ENCODE data around the gene MARK4. TPM values are rescaled to one million over a fixed set of nuclear protein-coding genes. Genes with fewer than 3 reads are reported as not detected.

The MARK4 gene
- total RNA-seq, 4 donors from 2014 or later = 6.4 to 19.6 (median 14.9) TPM

- 53 to 63% methylated on average over 10 to 11 of the region's 11 CpGs for WGBS, 2 donors
- no peak overlapping the region for H3K4me3 ChIP-seq
- TF ChIP-seq POLR2A (IDR thresholded peaks at IDR 0.05) = no peak
- TF ChIP-seq CTCF (IDR thresholded peaks at IDR 0.05) = no peak
- no peak overlapping the region for H3K27ac ChIP-seq
- H3K36me3 ChIP-seq = no peaks in the 10 kb centered on the region
- intact Hi-C loops (cut with DNase I) = no loop called here
- peaks cover 0 to 39% (median 0%) of the 10 kb centered on the region in 4 donors for H3K27me3 ChIP-seq
- no peak for DNase-seq
- H3K4me1 ChIP-seq = peaks cover 0 to 25% (median 10%) of the 10 kb centered on the region in 3 donors
- H3K9me3 ChIP-seq = no peaks in the 10 kb centered on the region
These were observed 85.7 kb downstream of the MARK4 start for GRCh38 chr19:45336696-45337251.

GRCh38 chr19:45339629-45340028 lies 88.6 kb downstream of the MARK4 start:
- Histone ChIP-seq H3K27me3 (peaks cover 0 to 49% (median 0%) of the 10 kb centered on the region in 4 donors), H3K4me3 (no peak overlapping the region), H3K4me1 (peaks cover 2 to 36% (median 10%) of the 10 kb centered on the region in 3 donors), H3K36me3 (no peaks in the 10 kb centered on the region), H3K9me3 (no peaks in the 10 kb centered on the region), H3K27ac (no peak overlapping the region)
- 72 to 76% methylated on average over 6 of the region's 6 CpGs for WGBS, 2 donors
- intact Hi-C loops (cut with DNase I) = no loop called here
- DNase-seq = no peak
- TF ChIP-seq CTCF (IDR thresholded peaks at IDR 0.05) = no peak
- TF ChIP-seq POLR2A (IDR thresholded peaks at IDR 0.05) = no peak

DNA sequence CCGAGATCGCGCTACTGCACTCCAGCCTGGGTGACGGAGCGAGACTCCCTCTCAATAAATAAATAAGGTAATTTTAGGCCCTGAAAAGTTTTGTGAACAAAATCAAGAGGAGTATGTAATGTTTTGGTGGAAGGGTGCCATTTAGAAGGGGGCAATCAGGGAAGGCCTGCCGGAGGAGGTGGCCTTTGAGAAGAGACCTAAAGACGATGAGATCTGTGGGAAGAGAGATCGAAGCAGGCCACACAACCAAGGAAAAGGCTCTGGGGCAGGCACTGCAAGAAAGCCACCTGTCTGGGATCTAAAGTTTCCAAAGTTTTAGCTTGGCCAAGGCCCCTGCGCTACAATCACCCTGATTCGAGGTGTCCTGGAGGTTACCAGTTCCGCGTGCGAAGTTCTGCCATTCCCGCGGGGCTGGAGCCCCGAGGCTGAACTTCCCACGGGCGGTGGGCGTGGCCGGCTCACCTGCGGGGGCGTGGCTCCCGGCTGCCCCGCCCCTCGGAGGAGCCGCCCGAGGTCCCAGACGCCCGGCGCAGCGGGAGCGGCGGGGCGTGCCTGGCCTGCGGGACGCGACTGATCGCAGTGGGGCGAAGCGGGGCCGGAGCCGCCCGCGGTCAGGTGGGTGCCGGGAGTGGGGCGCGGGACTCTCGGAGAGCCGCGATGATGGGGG lies 89.3 kb downstream of the MARK4 start, which contains the start of gene KLC3:
Gene KLC3, plus strand, starts transcription at position 519 of the 667 bp plus-strand sequence. CDS start 4,792 bp downstream, outside the sequence.
- H3K27me3 ChIP-seq = peaks cover 0 to 56% (median 0%) of the 10 kb centered on the region in 4 donors
- intact Hi-C loops (cut with DNase I) = no loop called here

GRCh38 chr19:45340899-45341453 lies 89.9 kb downstream of the MARK4 start:
- peak overlapping the region in 3 of 4 donors; percentile 74 to 84 (median 75) for H3K27ac ChIP-seq
- H3K4me1 ChIP-seq = peaks cover 6 to 47% (median 10%) of the 10 kb centered on the region in 3 donors
- DNase-seq = no peak
- peaks cover 0 to 62% (median 0%) of the 10 kb centered on the region in 4 donors for H3K27me3 ChIP-seq
- no peaks in the 10 kb centered on the region for H3K36me3 ChIP-seq
- WGBS, 2 donors = 12 to 42% methylated on average over 5 to 13 of the region's 25 CpGs
- intact Hi-C loops (cut with DNase I) = no loop called here
- TF ChIP-seq CTCF (IDR thresholded peaks at IDR 0.05) (no peak), POLR2A (IDR thresholded peaks at IDR 0.05) (no peak)
- H3K4me3 ChIP-seq = peak overlapping the region; percentile 45 to 64 (median 57)
- no peaks in the 10 kb centered on the region for H3K9me3 ChIP-seq

More for the DNA sequence above, 89.3 kb downstream of the MARK4 start, which contains the start of gene KLC3:
- Histone ChIP-seq H3K4me1 (peaks cover 6 to 43% (median 10%) of the 10 kb centered on the region in 3 donors), H3K27ac (peak within 1 kb of the TSS in 3 of 4 donors; percentile 74 to 84 (median 75)), H3K9me3 (no peaks in the 10 kb centered on the region), H3K36me3 (no peaks in the 10 kb centered on the region), H3K4me3 (peak within 1 kb of the TSS; percentile 45 to 64 (median 57))
- TF ChIP-seq CTCF (IDR thresholded peaks at IDR 0.05) = no peak
- peak in 3 of 4 donors; percentile 35 to 67 (median 38) for TF ChIP-seq POLR2A (IDR thresholded peaks at IDR 0.05)
- WGBS, 2 donors = 32 to 34% methylated on average over 13 to 16 of the region's 50 CpGs
- DNase-seq = no peak

- Histone ChIP-seq H3K27ac (no peak overlapping the region), H3K27me3 (peaks cover 0 to 78% (median 0%) of the 10 kb centered on the region in 4 donors), H3K4me1 (peaks cover 6 to 47% (median 10%) of the 10 kb centered on the region in 3 donors), H3K36me3 (peaks cover 0 to 6% (median 0%) of the 10 kb centered on the region in 3 donors), H3K9me3 (no peaks in the 10 kb centered on the region), H3K4me3 (no peak overlapping the region)
- no peak for TF ChIP-seq POLR2A (IDR thresholded peaks at IDR 0.05)
- TF ChIP-seq CTCF (IDR thresholded peaks at IDR 0.05) = no peak
- no peak for DNase-seq
- intact Hi-C loops (cut with DNase I) = no loop called here
- WGBS, 2 donors = 71 to 85% methylated on average over 13 of the region's 13 CpGs
These were observed 91.8 kb downstream of the MARK4 start for GRCh38 chr19:45342911-45343310.

Data from esophagus squamous epithelium (tissue), 5 donors.